ENCODE results near the gene POPDC3. TPM values are rescaled to one million over a fixed set of nuclear protein-coding genes. Genes with fewer than 3 reads are reported as not detected.

POPDC3 gene
- total RNA-seq, 4 donors from 2014 or later: 0.38 TPM; not detected in 3

- TF ChIP-seq CTCF (IDR thresholded peaks at IDR 0.05) (no peak), POLR2A (IDR thresholded peaks at IDR 0.05) (no peak)
- Histone ChIP-seq H3K27ac (no peak overlapping the region), H3K4me1 (no peaks in the 10 kb centered on the region), H3K4me3 (no peak overlapping the region), H3K27me3 (peaks cover 0 to 7% (median 0%) of the 10 kb centered on the region in 4 donors), H3K9me3 (no peaks in the 10 kb centered on the region), H3K36me3 (no peaks in the 10 kb centered on the region)
- DNase-seq: no peak
- WGBS, 2 donors: 50 to 59% methylated on average over 3 of the region's 3 CpGs
- intact Hi-C loops (cut with DNase I): no loop called here
Measured at GRCh38 chr6:105194591-105194990, 14.8 kb upstream of the POPDC3 start.

- intact Hi-C loops (cut with DNase I): no loop called here
- Histone ChIP-seq H3K4me1 (no peaks in the 10 kb centered on the region), H3K27me3 (peaks cover 0 to 7% (median 0%) of the 10 kb centered on the region in 4 donors), H3K36me3 (no peaks in the 10 kb centered on the region), H3K9me3 (no peaks in the 10 kb centered on the region), H3K4me3 (no peak overlapping the region), H3K27ac (no peak overlapping the region)
- TF ChIP-seq CTCF (IDR thresholded peaks at IDR 0.05) (no peak), POLR2A (IDR thresholded peaks at IDR 0.05) (no peak)
- 73 to 100% methylated on average over 1 of the region's 1 CpG for WGBS, 2 donors
- DNase-seq: no peak
Measured at GRCh38 chr6:105194106-105194505, 14.3 kb upstream of the POPDC3 start.

GRCh38 chr6:105193647-105194046 is 13.8 kb upstream of the POPDC3 start:
- H3K36me3 ChIP-seq: no peaks in the 10 kb centered on the region
- no peaks in the 10 kb centered on the region for H3K4me1 ChIP-seq
- intact Hi-C loops (cut with DNase I): no loop called here
- no peaks in the 10 kb centered on the region for H3K9me3 ChIP-seq
- H3K4me3 ChIP-seq: no peak overlapping the region
- 75 to 78% methylated on average over 1 of the region's 1 CpG for WGBS, 2 donors
- H3K27me3 ChIP-seq: peaks cover 0 to 7% (median 0%) of the 10 kb centered on the region in 4 donors
- H3K27ac ChIP-seq: no peak overlapping the region
- TF ChIP-seq CTCF (IDR thresholded peaks at IDR 0.05): no peak
- no peak for TF ChIP-seq POLR2A (IDR thresholded peaks at IDR 0.05)
- DNase-seq: no peak

GRCh38 chr6:105192707-105193465 is 13.1 kb upstream of the POPDC3 start:
- Histone ChIP-seq H3K4me1 (no peaks in the 10 kb centered on the region), H3K9me3 (no peaks in the 10 kb centered on the region), H3K27me3 (peaks cover 0 to 7% (median 0%) of the 10 kb centered on the region in 4 donors), H3K36me3 (no peaks in the 10 kb centered on the region), H3K27ac (no peak overlapping the region), H3K4me3 (no peak overlapping the region)
- TF ChIP-seq POLR2A (IDR thresholded peaks at IDR 0.05): no peak
- TF ChIP-seq CTCF (IDR thresholded peaks at IDR 0.05): no peak
- no peak for DNase-seq
- intact Hi-C loops (cut with DNase I): no loop called here
- 53 to 61% methylated on average over 7 of the region's 7 CpGs for WGBS, 2 donors

GRCh38 chr6:105191351-105191750 is 11.5 kb upstream of the POPDC3 start:
- peaks cover 0 to 7% (median 0%) of the 10 kb centered on the region in 4 donors for H3K27me3 ChIP-seq
- no peak for DNase-seq
- no peak overlapping the region for H3K4me3 ChIP-seq
- no peaks in the 10 kb centered on the region for H3K36me3 ChIP-seq
- no peaks in the 10 kb centered on the region for H3K9me3 ChIP-seq
- TF ChIP-seq POLR2A (IDR thresholded peaks at IDR 0.05) (no peak), CTCF (IDR thresholded peaks at IDR 0.05) (no peak)
- WGBS, 2 donors: 71 to 76% methylated on average over 1 of the region's 1 CpG
- no peak overlapping the region for H3K27ac ChIP-seq
- H3K4me1 ChIP-seq: no peaks in the 10 kb centered on the region
- intact Hi-C loops (cut with DNase I): no loop called here

All from esophagus squamous epithelium (tissue), 5 donors.